Caco-2 (cell line): Measurements from ENCODE around the gene TMCC2. TPM values are rescaled to one million over a fixed set of nuclear protein-coding genes. Genes with fewer than 3 reads are reported as not detected.

Experiments used
- BruUV-seq: library from RNA; stranded (reverse); fragments of 400-500 nt; replicated peaks from 2 replicates; lab custom pipeline; 2021; lab: Mats Ljungman, UMichigan
- CTCF ChIA-PET: fragments of 300-600 bp; sonication (Branson Sonifier 250); formaldehyde crosslinking; loops from one replicate; lab custom pipeline; 2022; ENCODE audit warnings: antibody characterized with exemption; lab: Charles Lee
- POLR2A ChIA-PET: fragments of 300-600 bp; sonication (Branson Sonifier 250); formaldehyde crosslinking; loops from one replicate; lab custom pipeline; 2022; ENCODE audit warnings: antibody characterized with exemption; lab: Charles Lee
- DNase-seq, 2 experiments: peaks; one replicate each; pipeline versions ENCODE4 v3.0.0 to v3.0.0-alpha.2; 2020 to 2022
- H3K27me3 ChIP-seq: replicated peaks from 2 replicates; pipeline ENCODE4 v1.6.0; 2011; ENCODE audit warnings: low read length; ENCODE audit not compliant: control insufficient read depth, insufficient read depth
- H3K36me3 ChIP-seq: 2 replicates; pipeline ENCODE4 v1.5.1; 2011; ENCODE audit warnings: low read length; ENCODE audit not compliant: control insufficient read depth, insufficient read depth
- H3K4me1 ChIP-seq: fragments of 250-450 bp; sonication (Bioruptor Pico); 2 replicates; pipeline ENCODE4 v1.5.1; 2020; ENCODE audit warnings: mild to moderate bottlenecking
- H3K4me3 ChIP-seq: 2 replicates; pipeline ENCODE4 v1.5.1; 2011; ENCODE audit warnings: low read depth, mild to moderate bottlenecking, control low read depth, low read length
- H3K9me3 ChIP-seq: fragments of 250-450 bp; sonication (Bioruptor Pico); 2 replicates; pipeline ENCODE4 v1.5.1; 2020; ENCODE audit warnings: mild to moderate bottlenecking, moderate library complexity
- H3K27ac Mint-ChIP-seq: one replicate; pipeline ENCODE4 v1.8.0; 2022; ENCODE audit warnings: mixed read lengths; ENCODE audit not compliant: unreplicated experiment
- H3K27me3 Mint-ChIP-seq: one replicate; pipeline ENCODE4 v1.8.0; 2022; ENCODE audit warnings: mixed read lengths; ENCODE audit not compliant: insufficient read depth, unreplicated experiment
- H3K36me3 Mint-ChIP-seq: one replicate; pipeline ENCODE4 v1.8.0; 2022; ENCODE audit warnings: mild to moderate bottlenecking, mixed read lengths; ENCODE audit not compliant: insufficient read depth, unreplicated experiment
- H3K4me1 Mint-ChIP-seq: one replicate; pipeline ENCODE4 v1.8.0; 2022; ENCODE audit warnings: low read depth, mixed read lengths; ENCODE audit not compliant: unreplicated experiment
- H3K4me3 Mint-ChIP-seq: one replicate; pipeline ENCODE4 v1.8.0; 2022; ENCODE audit warnings: mild to moderate bottlenecking, moderate library complexity, mixed read lengths; ENCODE audit not compliant: unreplicated experiment
- H3K9me3 Mint-ChIP-seq: one replicate; pipeline ENCODE4 v1.8.0; 2022; ENCODE audit warnings: mixed read lengths; ENCODE audit not compliant: unreplicated experiment
- CTCF ChIP-seq, 2 experiments: fragments of 200-600 bp in 1 of 2; IDR thresholded peaks; 1 replicate in 1 of 2; 2 replicates in 1 of 2; pipeline versions ENCODE4 v1.5.1 to v1.8.0; 2011 to 2022; ENCODE audit warnings: antibody characterized with exemption in 1 of 2, control low read depth in 1 of 2, inconsistent platforms in 1 of 2, low read depth in 1 of 2, low read length in 1 of 2, mild to moderate bottlenecking in 1 of 2, moderate library complexity in 1 of 2; ENCODE audit not compliant: insufficient read depth in 1 of 2, severe bottlenecking in 1 of 2, unreplicated experiment in 1 of 2
- intact Hi-C: fragments of 100-400 bp; cut with micrococcal nuclease; formaldehyde crosslinking; loops from one replicate; pipeline ENCODE4 v1.10.0; 2022; ENCODE audit not compliant: unreplicated experiment
- total RNA-seq: library from RNA; stranded (reverse); gene quantifications from 2 replicates; pipeline ENCODE4 v1.2.3, GENCODE V29; 2022

Gene TMCC2
- total RNA-seq, 1 experiment from 2014 or later, result 0.91 TPM

GRCh38 chr1:205300149-205300548 is 72.4 kb downstream of the TMCC2 start:
- Mint-ChIP-seq H3K36me3 (peaks cover 74% of the 10 kb centered on the region), H3K27ac (peak overlapping the region; percentile 97), H3K9me3 (no peaks in the 10 kb centered on the region), H3K4me1 (peaks cover 62% of the 10 kb centered on the region), H3K27me3 (no peaks in the 10 kb centered on the region), H3K4me3 (peak overlapping the region; percentile 56)
- H3K27me3 ChIP-seq, result no peaks in the 10 kb centered on the region
- TSS peak; percentile 31 for BruUV-seq
- no peak overlapping the region for H3K4me3 ChIP-seq
- POLR2A ChIA-PET, result interaction anchor here (0.6 to 2.6 kb wide), 6 partner anchors 16 to 33 kb away, joined by 3 to 33 read pairs (median 8); no protein-coding TSS in a partner anchor
- no peaks in the 10 kb centered on the region for H3K9me3 ChIP-seq
- H3K4me1 ChIP-seq, result peaks cover 86% of the 10 kb centered on the region
- CTCF ChIA-PET, result interaction anchor here (0.7 to 2.2 kb wide), 5 partner anchors 15 to 185 kb away, joined by 3 to 41 read pairs (median 21); no protein-coding TSS in a partner anchor
- peaks cover 7% of the 10 kb centered on the region for H3K36me3 ChIP-seq
- DNase-seq, result no peak
- no peak for TF ChIP-seq CTCF (IDR thresholded peaks at IDR 0.05; ENCODE audit: insufficient read depth in 1 of 2, low read depth in 1 of 2, low read length in 1 of 2, severe bottlenecking in 1 of 2, unreplicated experiment in 1 of 2)
- intact Hi-C loops, result no loop called here

- Mint-ChIP-seq H3K4me1 (peaks cover 58% of the 10 kb centered on the region), H3K9me3 (no peaks in the 10 kb centered on the region), H3K27me3 (no peaks in the 10 kb centered on the region), H3K27ac (peak overlapping the region; percentile 97), H3K36me3 (peaks cover 86% of the 10 kb centered on the region), H3K4me3 (peak overlapping the region; percentile 56)
- Histone ChIP-seq H3K4me3 (peak overlapping the region; percentile 5; the same call in 1 of the 2 replicates), H3K4me1 (peaks cover 74% of the 10 kb centered on the region), H3K36me3 (peaks cover 9% of the 10 kb centered on the region), H3K9me3 (no peaks in the 10 kb centered on the region), H3K27me3 (no peaks in the 10 kb centered on the region)
- TF ChIP-seq CTCF (IDR thresholded peaks at IDR 0.05; ENCODE audit: insufficient read depth in 1 of 2, low read depth in 1 of 2, low read length in 1 of 2, severe bottlenecking in 1 of 2, unreplicated experiment in 1 of 2), result no peak
- ChIA-PET POLR2A (interaction anchor here (0.6 to 2.6 kb wide), 11 partner anchors 9 to 330 kb away, joined by 3 to 33 read pairs (median 6); no protein-coding TSS in a partner anchor), CTCF (interaction anchor here (0.6 to 2.2 kb wide), 10 partner anchors 16 to 380 kb away, joined by 3 to 41 read pairs (median 5); no protein-coding TSS in a partner anchor)
- BruUV-seq, result no TSS peak
- DNase-seq, result peak; percentile 97 to 99
- intact Hi-C loops, result loop anchor here (1.0 kb wide), 3 partner anchors 17 to 28 kb away; partner anchors contain the start of gene NUAK2
Observed at GRCh38 chr1:205301205-205301821, 73.6 kb downstream of the TMCC2 start.

GRCh38 chr1:205301842-205302588 is 74.3 kb downstream of the TMCC2 start:
- CTCF ChIA-PET, result interaction anchor here (0.7 to 2.2 kb wide), 6 partner anchors 17 to 222 kb away, joined by 3 to 41 read pairs (median 14); no protein-coding TSS in a partner anchor
- H3K4me3 Mint-ChIP-seq, result peak overlapping the region; percentile 56
- POLR2A ChIA-PET, result interaction anchor here (0.6 to 2.6 kb wide), 8 partner anchors 8 to 29 kb away, joined by 3 to 33 read pairs (median 6); no protein-coding TSS in a partner anchor
- Histone ChIP-seq H3K9me3 (no peaks in the 10 kb centered on the region), H3K4me1 (peaks cover 74% of the 10 kb centered on the region), H3K36me3 (peaks cover 11% of the 10 kb centered on the region), H3K4me3 (no peak overlapping the region; the same call in 1 of the 2 replicates), H3K27me3 (no peaks in the 10 kb centered on the region)
- peaks cover 57% of the 10 kb centered on the region for H3K4me1 Mint-ChIP-seq
- H3K27ac Mint-ChIP-seq, result peak overlapping the region; percentile 97
- DNase-seq, result peak in 1 of 2 experiments; percentile 53
- BruUV-seq, result TSS peak; percentile 80
- no peaks in the 10 kb centered on the region for H3K9me3 Mint-ChIP-seq
- no peak for TF ChIP-seq CTCF (IDR thresholded peaks at IDR 0.05; ENCODE audit: insufficient read depth in 1 of 2, low read depth in 1 of 2, low read length in 1 of 2, severe bottlenecking in 1 of 2, unreplicated experiment in 1 of 2)
- peaks cover 93% of the 10 kb centered on the region for H3K36me3 Mint-ChIP-seq
- no peaks in the 10 kb centered on the region for H3K27me3 Mint-ChIP-seq
- intact Hi-C loops, result loop anchor here (1.0 kb wide), 3 partner anchors 18 to 29 kb away; partner anchors contain the start of gene NUAK2
